HEK293 (cell line): ENCODE data around the gene ACTN3.

Experiments used
- ZNF23 ChIP-seq: fragments of 450-650 bp; formaldehyde crosslinking; IDR thresholded peaks from 2 replicates; pipeline ENCODE4 v1.5.1; 2016; ENCODE audit warnings: missing biosample characterization, missing genetic modification characterization, borderline replicate concordance
- ZNF830 ChIP-seq: fragments of 450-650 bp; IDR thresholded peaks from 2 replicates; pipeline ENCODE4 v1.5.0; 2018; ENCODE audit warnings: missing biosample characterization, missing genetic modification characterization, low read depth, mild to moderate bottlenecking, moderate library complexity
- TF ChIP-seq, protein P1 (sequence below): fragments of 450-650 bp; formaldehyde crosslinking; IDR thresholded peaks from 2 replicates; pipeline ENCODE4 v1.5.1; 2016; ENCODE audit warnings: missing biosample characterization, missing genetic modification characterization

GRCh38 chr11:66532784-66533183, 13.9 kb upstream of the ACTN3 start:
- TF ChIP-seq ZNF830 (tag by site-specific recombination) (no peak), ZNF23 (tag by site-specific recombination) (no peak)
- TF ChIP-seq, protein P1, sequence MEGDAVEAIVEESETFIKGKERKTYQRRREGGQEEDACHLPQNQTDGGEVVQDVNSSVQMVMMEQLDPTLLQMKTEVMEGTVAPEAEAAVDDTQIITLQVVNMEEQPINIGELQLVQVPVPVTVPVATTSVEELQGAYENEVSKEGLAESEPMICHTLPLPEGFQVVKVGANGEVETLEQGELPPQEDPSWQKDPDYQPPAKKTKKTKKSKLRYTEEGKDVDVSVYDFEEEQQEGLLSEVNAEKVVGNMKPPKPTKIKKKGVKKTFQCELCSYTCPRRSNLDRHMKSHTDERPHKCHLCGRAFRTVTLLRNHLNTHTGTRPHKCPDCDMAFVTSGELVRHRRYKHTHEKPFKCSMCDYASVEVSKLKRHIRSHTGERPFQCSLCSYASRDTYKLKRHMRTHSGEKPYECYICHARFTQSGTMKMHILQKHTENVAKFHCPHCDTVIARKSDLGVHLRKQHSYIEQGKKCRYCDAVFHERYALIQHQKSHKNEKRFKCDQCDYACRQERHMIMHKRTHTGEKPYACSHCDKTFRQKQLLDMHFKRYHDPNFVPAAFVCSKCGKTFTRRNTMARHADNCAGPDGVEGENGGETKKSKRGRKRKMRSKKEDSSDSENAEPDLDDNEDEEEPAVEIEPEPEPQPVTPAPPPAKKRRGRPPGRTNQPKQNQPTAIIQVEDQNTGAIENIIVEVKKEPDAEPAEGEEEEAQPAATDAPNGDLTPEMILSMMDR = no peak
